Lower leg skin (tissue), 4 donors: Measurements from ENCODE around the gene UBAC2. TPM values are rescaled to one million over a fixed set of nuclear protein-coding genes. Genes with fewer than 3 reads are reported as not detected.

Experiments
- DNase-seq, 2 donors: peaks; one replicate each; pipeline ENCODE4 v3.0.0-alpha.2; 2019; ENCODE audit warnings: low spot score in 2 of 2
- H3K4me3 ChIP-seq: fragments of 200-600 bp; sonication (generic); 2 replicates; pipeline ENCODE4 v1.5.1; 2017; ENCODE audit warnings: mild to moderate bottlenecking, low read depth; ENCODE audit not compliant: poor library complexity, severe bottlenecking
- CTCF ChIP-seq, 3 donors: fragments of 450-650 bp; IDR thresholded peaks; one replicate each; pipeline ENCODE4 v1.5.1; 2016; ENCODE audit warnings: antibody characterized with exemption in 3 of 3, mild to moderate bottlenecking in 3 of 3, moderate library complexity in 2 of 3
- POLR2A ChIP-seq, 2 donors: fragments of 450-650 bp; IDR thresholded peaks; one replicate each; pipeline ENCODE4 v1.6.1; 2016 to 2017; ENCODE audit warnings: antibody characterized with exemption in 2 of 2, mild to moderate bottlenecking in 1 of 2, moderate library complexity in 1 of 2
- WGBS, 2 donors: methylation state at CpG; one replicate each; pipeline ENCODE4 v1.1.5; 2018; 5-methylcytosine and 5-hydroxymethylcytosine counted together
- intact Hi-C: fragments of 100-400 bp; cut with DNase I; formaldehyde crosslinking; loops from one replicate; pipeline ENCODE4 v1.15.0; 2023; ENCODE audit warnings: low total_unique reads
- total RNA-seq, 4 donors: library from RNA; depleted of rRNA; stranded (reverse); fragments of >200 nt; gene quantifications; one replicate each; pipeline ENCODE4 v1.1.0, GENCODE V29; 2016

UBAC2 gene
- total RNA-seq, 4 donors from 2014 or later, result 94.8 to 125 (median 106) TPM

GRCh38 chr13:99313501-99313900 is 112.8 kb downstream of the UBAC2 start:
- 62 to 77% methylated on average over 3 of the region's 3 CpGs for WGBS, 2 donors
- H3K4me3 ChIP-seq, result no peak overlapping the region
- TF ChIP-seq CTCF (IDR thresholded peaks at IDR 0.05), result no peak
- DNase-seq, result no peak
- intact Hi-C loops, result no loop called here

- TF ChIP-seq POLR2A (IDR thresholded peaks at IDR 0.05) (no peak), CTCF (IDR thresholded peaks at IDR 0.05) (no peak)
- WGBS, 2 donors, result 81 to 92% methylated on average over 1 of the region's 1 CpG
- H3K4me3 ChIP-seq, result no peak overlapping the region
- DNase-seq, result no peak
- intact Hi-C loops, result no loop called here
These were observed 113.3 kb downstream of the UBAC2 start for GRCh38 chr13:99313941-99314340.

GRCh38 chr13:99314640-99315176 is 114.1 kb downstream of the UBAC2 start:
- WGBS, 2 donors, result 65 to 73% methylated on average over 10 of the region's 10 CpGs

GRCh38 chr13:99315186-99315585 is 114.5 kb downstream of the UBAC2 start:
- intact Hi-C loops, result no loop called here
- WGBS, 2 donors, result 85 to 86% methylated on average over 6 of the region's 6 CpGs
- TF ChIP-seq CTCF (IDR thresholded peaks at IDR 0.05), result no peak
- no peak for TF ChIP-seq POLR2A (IDR thresholded peaks at IDR 0.05)
- no peak for DNase-seq
- no peak overlapping the region for H3K4me3 ChIP-seq

More at GRCh38 chr13:99314640-99315176, 114.1 kb downstream of the UBAC2 start:
- DNase-seq, result no peak
- no peak overlapping the region for H3K4me3 ChIP-seq
- intact Hi-C loops, result no loop called here
- TF ChIP-seq POLR2A (IDR thresholded peaks at IDR 0.05) (no peak), CTCF (IDR thresholded peaks at IDR 0.05) (no peak)

GRCh38 chr13:99316224-99316623 is 115.6 kb downstream of the UBAC2 start:
- no peak for DNase-seq

More at GRCh38 chr13:99316224-99316623, 115.6 kb downstream of the UBAC2 start:
- H3K4me3 ChIP-seq, result no peak overlapping the region
- WGBS, 2 donors, result 86 to 100% methylated on average over 2 of the region's 2 CpGs
- intact Hi-C loops, result no loop called here
- TF ChIP-seq CTCF (IDR thresholded peaks at IDR 0.05) (no peak), POLR2A (IDR thresholded peaks at IDR 0.05) (no peak)
